Smooth muscle cell (in vitro differentiated cells): ENCODE measurements around the gene PTPDC1. TPM values are rescaled to one million over a fixed set of nuclear protein-coding genes. Genes with fewer than 3 reads are reported as not detected.

Experiments
- DNase-seq: peaks from one replicate; lab custom pipeline; 2025; ENCODE audit not compliant: unreplicated experiment; lab: John Stamatoyannopoulos, UW
- H2AFZ ChIP-seq: fragments of 200-600 bp; sonication (generic); 2 replicates; pipeline ENCODE4 v1.6.0; 2016; ENCODE audit warnings: antibody characterized with exemption, low read depth, mild to moderate bottlenecking
- H3F3A ChIP-seq: fragments of 200-600 bp; sonication (generic); 2 replicates; pipeline ENCODE4 v1.6.0; 2017; ENCODE audit warnings: antibody characterized with exemption, low read depth
- H3K27ac ChIP-seq: fragments of 200-600 bp; sonication (generic); 2 replicates; pipeline ENCODE4 v1.5.1; 2016; ENCODE audit warnings: low read depth, mild to moderate bottlenecking
- H3K27me3 ChIP-seq: fragments of 200-600 bp; sonication (generic); 2 replicates; pipeline ENCODE4 v1.6.1; 2016; ENCODE audit warnings: low read depth, mild to moderate bottlenecking
- H3K36me3 ChIP-seq: fragments of 200-600 bp; sonication (generic); 2 replicates; pipeline ENCODE4 v1.5.1; 2016; ENCODE audit warnings: low read depth
- H3K4me1 ChIP-seq: fragments of 200-600 bp; sonication (generic); 2 replicates; pipeline ENCODE4 v1.5.1; 2016; ENCODE audit warnings: low read depth
- H3K4me2 ChIP-seq: fragments of 200-600 bp; sonication (generic); 2 replicates; pipeline ENCODE4 v1.6.0; 2016; ENCODE audit warnings: mild to moderate bottlenecking
- H3K4me3 ChIP-seq: fragments of 200-600 bp; sonication (generic); 2 replicates; pipeline ENCODE4 v1.5.1; 2016; ENCODE audit warnings: mild to moderate bottlenecking
- H3K79me2 ChIP-seq: fragments of 200-600 bp; sonication (generic); 2 replicates; pipeline ENCODE4 v1.6.0; 2016; ENCODE audit warnings: low read depth, mild to moderate bottlenecking
- H3K9ac ChIP-seq: fragments of 200-600 bp; sonication (generic); 2 replicates; pipeline ENCODE4 v1.6.0; 2016; ENCODE audit warnings: low read depth
- H3K9me3 ChIP-seq: fragments of 200-600 bp; sonication (generic); replicated peaks from 2 replicates; pipeline ENCODE4 v1.5.1; 2016; ENCODE audit warnings: low read depth
- H4K20me1 ChIP-seq: fragments of 200-600 bp; sonication (generic); 2 replicates; pipeline ENCODE4 v1.6.0; 2016; ENCODE audit warnings: low read depth
- WGBS: methylation state at CpG from one replicate; pipeline ENCODE4 v1.1.7; 2016; ENCODE audit warnings: low lambda C conversion rate; 5-methylcytosine and 5-hydroxymethylcytosine counted together
- polyA plus RNA-seq: library from polyadenylated mRNA; unstranded; fragments of >200 nt; fragmentation: Nextera tagmentation; extraction: Ambion mirVana; gene quantifications from 2 replicates; pipeline ENCODE4 v1.2.1, GENCODE V29; 2016
- total RNA-seq: library from RNA; depleted of rRNA; stranded (reverse); fragments of >200 nt; gene quantifications from 2 replicates; pipeline ENCODE4 v1.2.3, GENCODE V29; 2014
- TF ChIP-seq, protein P1 (sequence below): fragments of 200-600 bp; sonication (generic); IDR thresholded peaks from 2 replicates; pipeline ENCODE4 v1.5.1; 2017; ENCODE audit warnings: borderline replicate concordance, mild to moderate bottlenecking, antibody characterized with exemption; ENCODE audit not compliant: insufficient read depth, poor library complexity, severe bottlenecking

Gene PTPDC1
- total and polyA plus RNA-seq, 2 experiments from 2014 or later, result 11.0 to 19.6 TPM

DNA sequence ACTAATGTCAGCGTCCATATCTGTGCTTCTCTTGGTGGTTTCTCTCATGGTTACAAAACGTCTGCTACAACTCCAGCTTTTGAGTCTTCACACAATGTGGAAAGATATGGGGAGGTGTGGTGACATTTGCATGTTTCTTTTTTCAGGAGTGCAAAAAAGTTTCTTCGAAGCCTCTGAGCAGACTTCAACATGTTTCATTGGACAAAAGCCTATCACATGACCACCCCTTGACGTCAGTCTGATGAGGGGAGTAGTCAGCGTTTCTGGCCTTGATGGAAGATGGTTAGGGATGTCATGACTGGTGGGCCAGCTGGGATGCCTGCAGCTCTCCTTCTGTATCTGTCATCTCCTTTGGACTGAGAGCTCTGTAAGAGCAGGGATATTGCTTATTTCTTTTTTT, 61.4 kb downstream of the PTPDC1 start:
- WGBS, result 83% methylated on average over 5 of the region's 5 CpGs
- H3K27ac ChIP-seq, result no peak overlapping the region
- H3K4me2 ChIP-seq, result no peak overlapping the region
- H3K27me3 ChIP-seq, result no peaks in the 10 kb centered on the region
- H3K36me3 ChIP-seq, result no peaks in the 10 kb centered on the region
- H2AFZ ChIP-seq, result no peak overlapping the region
- H3K4me3 ChIP-seq, result no peak overlapping the region
- H3K9ac ChIP-seq, result no peak overlapping the region
- no peaks in the 10 kb centered on the region for H4K20me1 ChIP-seq
- no peak for DNase-seq
- no peaks in the 10 kb centered on the region for H3K4me1 ChIP-seq
- no peaks in the 10 kb centered on the region for H3K79me2 ChIP-seq
- H3F3A ChIP-seq, result no peaks in the 10 kb centered on the region
- H3K9me3 ChIP-seq, result no peaks in the 10 kb centered on the region
- TF ChIP-seq, protein P1, sequence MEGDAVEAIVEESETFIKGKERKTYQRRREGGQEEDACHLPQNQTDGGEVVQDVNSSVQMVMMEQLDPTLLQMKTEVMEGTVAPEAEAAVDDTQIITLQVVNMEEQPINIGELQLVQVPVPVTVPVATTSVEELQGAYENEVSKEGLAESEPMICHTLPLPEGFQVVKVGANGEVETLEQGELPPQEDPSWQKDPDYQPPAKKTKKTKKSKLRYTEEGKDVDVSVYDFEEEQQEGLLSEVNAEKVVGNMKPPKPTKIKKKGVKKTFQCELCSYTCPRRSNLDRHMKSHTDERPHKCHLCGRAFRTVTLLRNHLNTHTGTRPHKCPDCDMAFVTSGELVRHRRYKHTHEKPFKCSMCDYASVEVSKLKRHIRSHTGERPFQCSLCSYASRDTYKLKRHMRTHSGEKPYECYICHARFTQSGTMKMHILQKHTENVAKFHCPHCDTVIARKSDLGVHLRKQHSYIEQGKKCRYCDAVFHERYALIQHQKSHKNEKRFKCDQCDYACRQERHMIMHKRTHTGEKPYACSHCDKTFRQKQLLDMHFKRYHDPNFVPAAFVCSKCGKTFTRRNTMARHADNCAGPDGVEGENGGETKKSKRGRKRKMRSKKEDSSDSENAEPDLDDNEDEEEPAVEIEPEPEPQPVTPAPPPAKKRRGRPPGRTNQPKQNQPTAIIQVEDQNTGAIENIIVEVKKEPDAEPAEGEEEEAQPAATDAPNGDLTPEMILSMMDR, result no peak

DNA sequence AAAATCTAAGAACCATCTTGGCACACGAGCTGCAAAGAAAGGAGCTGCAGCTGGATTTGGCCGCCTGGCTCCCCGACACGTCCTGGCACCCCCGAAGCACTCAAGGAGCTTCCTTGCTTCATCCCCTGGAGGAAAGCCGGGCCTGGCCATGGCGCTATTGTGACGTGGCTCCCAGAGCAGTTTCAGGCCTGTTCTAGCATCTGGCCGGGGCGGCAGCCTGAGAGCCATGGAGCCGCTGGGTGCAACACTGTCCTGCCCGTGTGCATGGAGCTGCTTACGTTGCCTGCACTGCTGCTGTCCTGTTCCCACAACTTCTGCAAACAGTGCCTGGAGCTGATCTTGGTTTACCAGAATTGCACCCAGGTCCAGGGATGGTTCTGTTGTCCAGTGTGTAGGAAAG, 63.5 kb downstream of the PTPDC1 start:
- TF ChIP-seq, protein P1, result no peak
- H2AFZ ChIP-seq, result no peak overlapping the region
- no peak overlapping the region for H3K9ac ChIP-seq
- 94% methylated on average over 13 of the region's 13 CpGs for WGBS
- H3K4me2 ChIP-seq, result no peak overlapping the region
- no peaks in the 10 kb centered on the region for H3F3A ChIP-seq
- no peak overlapping the region for H3K4me3 ChIP-seq
- no peaks in the 10 kb centered on the region for H3K4me1 ChIP-seq
- no peaks in the 10 kb centered on the region for H4K20me1 ChIP-seq
- no peaks in the 10 kb centered on the region for H3K36me3 ChIP-seq
- H3K27me3 ChIP-seq, result no peaks in the 10 kb centered on the region
- H3K27ac ChIP-seq, result no peak overlapping the region
- no peaks in the 10 kb centered on the region for H3K79me2 ChIP-seq
- H3K9me3 ChIP-seq, result no peaks in the 10 kb centered on the region
- DNase-seq, result no peak

DNA sequence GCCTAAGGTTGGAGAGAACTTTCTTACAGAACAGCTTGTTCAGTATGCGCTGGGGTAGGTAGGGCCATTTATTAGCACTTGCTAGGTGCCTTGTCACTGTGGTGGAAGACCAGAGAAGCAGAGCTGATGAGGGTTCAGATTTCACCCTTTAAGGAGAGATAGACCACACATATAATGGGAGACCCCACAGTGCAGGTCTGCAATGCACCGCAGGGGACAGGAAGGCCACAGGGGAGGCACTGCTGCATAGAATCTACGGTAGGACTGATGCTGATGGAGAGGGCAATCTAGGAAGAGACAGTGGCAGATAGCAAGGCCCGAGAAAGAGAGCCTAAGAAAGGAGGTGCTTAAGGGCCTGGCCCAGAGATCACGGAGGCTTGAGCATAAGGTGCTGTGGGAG, 64.2 kb downstream of the PTPDC1 start:
- no peak overlapping the region for H3K4me3 ChIP-seq
- no peak for DNase-seq

GRCh38 chr9:94149696-94150095, 65.4 kb downstream of the PTPDC1 start:
- Histone ChIP-seq H3K4me2 (no peak overlapping the region), H3K4me3 (no peak overlapping the region), H4K20me1 (no peaks in the 10 kb centered on the region), H3F3A (no peaks in the 10 kb centered on the region), H3K36me3 (no peaks in the 10 kb centered on the region), H3K9me3 (no peaks in the 10 kb centered on the region), H3K27me3 (no peaks in the 10 kb centered on the region), H3K4me1 (no peaks in the 10 kb centered on the region), H3K27ac (no peak overlapping the region), H2AFZ (no peak overlapping the region), H3K9ac (no peak overlapping the region), H3K79me2 (no peaks in the 10 kb centered on the region)
- 90% methylated on average over 6 of the region's 6 CpGs for WGBS
- TF ChIP-seq, protein P1, result no peak
- DNase-seq, result no peak

More for the DNA sequence above, 64.2 kb downstream of the PTPDC1 start:
- 83% methylated on average over 5 of the region's 5 CpGs for WGBS
- H3K36me3 ChIP-seq, result no peaks in the 10 kb centered on the region
- H3K79me2 ChIP-seq, result no peaks in the 10 kb centered on the region
- no peaks in the 10 kb centered on the region for H3K4me1 ChIP-seq
- no peak overlapping the region for H3K27ac ChIP-seq
- no peaks in the 10 kb centered on the region for H3K9me3 ChIP-seq
- H2AFZ ChIP-seq, result no peak overlapping the region
- no peak overlapping the region for H3K4me2 ChIP-seq
- TF ChIP-seq, protein P1, result no peak
- H3K27me3 ChIP-seq, result no peaks in the 10 kb centered on the region
- no peak overlapping the region for H3K9ac ChIP-seq
- H3F3A ChIP-seq, result no peaks in the 10 kb centered on the region
- no peaks in the 10 kb centered on the region for H4K20me1 ChIP-seq
